ENCODE measurements around the gene KCTD17. TPM values are rescaled to one million over a fixed set of nuclear protein-coding genes. Genes with fewer than 3 reads are reported as not detected.

The KCTD17 gene
- total RNA-seq, 1 experiment from 2014 or later: 19.8 TPM

DNA sequence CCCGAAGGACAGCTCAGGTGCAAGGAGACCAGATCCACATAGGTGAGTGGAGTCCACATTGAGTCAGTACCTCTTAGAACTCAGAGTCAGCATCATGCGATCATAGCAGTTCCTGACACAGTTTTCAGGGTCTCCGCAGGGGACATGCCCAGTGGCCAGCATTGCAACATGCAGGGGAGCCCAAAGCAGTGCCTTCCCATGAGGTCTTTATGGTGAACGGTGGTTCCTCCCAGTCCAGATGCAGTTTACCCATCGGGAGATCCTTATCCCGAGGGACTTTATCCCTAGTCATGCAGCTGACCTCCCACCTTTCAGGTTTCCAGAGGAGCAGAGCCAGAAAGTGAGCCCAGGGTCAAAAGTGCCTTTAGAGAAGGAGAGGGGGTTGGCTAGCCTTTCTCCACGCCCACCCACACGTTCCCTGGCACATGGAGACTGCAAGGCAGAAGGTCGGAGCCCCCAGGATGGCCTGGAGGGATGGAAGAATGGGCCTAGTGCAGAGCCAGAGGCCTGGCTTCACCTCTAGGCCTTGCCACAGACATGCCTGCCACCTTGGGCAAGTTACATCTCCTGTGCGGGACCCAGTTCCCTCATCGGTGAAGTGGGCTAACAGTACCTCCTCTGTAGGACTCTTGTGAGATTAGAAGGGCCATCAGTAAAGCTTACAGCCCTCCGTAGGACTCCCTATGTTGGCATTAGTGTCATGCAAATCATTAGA, 6.4 kb downstream of the KCTD17 start:
- Mint-ChIP-seq H3K27me3 (ENCODE audit: unreplicated experiment) (no peaks in the 10 kb centered on the region), H3K4me3 (ENCODE audit: low read depth, unreplicated experiment) (no peak overlapping the region), H3K27ac (ENCODE audit: unreplicated experiment) (no peak overlapping the region), H3K4me1 (ENCODE audit: low read depth, unreplicated experiment) (peaks cover 5% of the 10 kb centered on the region), H3K36me3 (ENCODE audit: insufficient read depth, unreplicated experiment) (no peaks in the 10 kb centered on the region), H3K9me3 (ENCODE audit: low read depth, unreplicated experiment) (no peaks in the 10 kb centered on the region)
- intact Hi-C loops (cut with micrococcal nuclease; ENCODE audit: unreplicated experiment): no loop called here
- DNase-seq: no peak
- no peak for TF ChIP-seq CTCF (IDR thresholded peaks at IDR 0.05; ENCODE audit: unreplicated experiment)
- CTCF ChIA-PET: no interaction called here
- no TSS peak for BruUV-seq (replicated peaks)

DNA sequence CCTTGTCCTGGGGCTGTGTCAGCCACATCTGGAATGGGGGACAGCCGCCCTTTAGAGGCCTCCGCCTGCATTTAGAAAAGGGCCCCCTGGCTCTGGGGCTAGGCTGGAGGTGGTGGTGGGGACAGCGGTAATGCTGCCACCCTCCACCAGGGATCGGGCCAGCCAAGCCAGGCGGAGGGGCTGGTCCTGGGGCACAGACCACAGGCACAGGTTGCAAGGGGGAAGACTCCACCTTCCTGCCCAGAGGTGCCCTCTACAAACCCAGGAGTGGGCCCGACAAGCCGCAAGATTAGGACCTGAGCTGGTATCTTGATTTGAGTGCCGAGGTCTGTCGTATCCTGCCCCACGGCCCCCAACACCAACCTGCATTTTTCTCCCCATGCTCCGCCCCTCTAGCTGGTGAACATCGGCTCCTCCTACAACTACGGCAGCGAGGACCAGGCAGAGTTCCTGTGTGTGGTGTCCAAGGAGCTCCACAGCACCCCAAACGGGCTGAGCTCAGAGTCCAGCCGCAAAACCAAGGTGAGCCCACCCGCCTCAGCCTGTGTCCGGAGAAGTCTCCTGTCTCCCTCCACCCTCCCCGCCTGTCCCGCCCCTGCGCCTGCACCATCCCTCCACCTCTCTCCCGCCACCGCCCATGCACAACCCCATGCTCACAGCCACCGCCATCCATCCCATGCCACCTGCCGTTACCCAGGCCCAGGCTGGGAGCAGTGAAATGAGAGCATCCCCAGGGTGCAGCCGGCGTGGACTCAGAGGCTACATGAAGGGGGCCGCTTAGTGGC, 7.6 kb downstream of the KCTD17 start:
- no peaks in the 10 kb centered on the region for H3K36me3 Mint-ChIP-seq (ENCODE audit: insufficient read depth, unreplicated experiment)

GRCh38 chr22:37059876-37060449, 8.4 kb downstream of the KCTD17 start:
- Mint-ChIP-seq H3K4me3 (ENCODE audit: low read depth, unreplicated experiment) (no peak overlapping the region), H3K27ac (ENCODE audit: unreplicated experiment) (no peak overlapping the region), H3K4me1 (ENCODE audit: low read depth, unreplicated experiment) (peaks cover 25% of the 10 kb centered on the region), H3K9me3 (ENCODE audit: low read depth, unreplicated experiment) (no peaks in the 10 kb centered on the region), H3K27me3 (ENCODE audit: unreplicated experiment) (peaks cover 8% of the 10 kb centered on the region), H3K36me3 (ENCODE audit: insufficient read depth, unreplicated experiment) (no peaks in the 10 kb centered on the region)
- DNase-seq: no peak
- no peak for TF ChIP-seq CTCF (IDR thresholded peaks at IDR 0.05; ENCODE audit: unreplicated experiment)
- no TSS peak for BruUV-seq (replicated peaks)
- intact Hi-C loops (cut with micrococcal nuclease; ENCODE audit: unreplicated experiment): no loop called here
- CTCF ChIA-PET: no interaction called here

More for the DNA sequence above, 7.6 kb downstream of the KCTD17 start:
- Mint-ChIP-seq H3K9me3 (ENCODE audit: low read depth, unreplicated experiment) (no peaks in the 10 kb centered on the region), H3K4me3 (ENCODE audit: low read depth, unreplicated experiment) (no peak overlapping the region), H3K27me3 (ENCODE audit: unreplicated experiment) (no peaks in the 10 kb centered on the region), H3K27ac (ENCODE audit: unreplicated experiment) (no peak overlapping the region), H3K4me1 (ENCODE audit: low read depth, unreplicated experiment) (peaks cover 16% of the 10 kb centered on the region)
- BruUV-seq (replicated peaks): no TSS peak
- CTCF ChIA-PET: no interaction called here
- intact Hi-C loops (cut with micrococcal nuclease; ENCODE audit: unreplicated experiment): no loop called here
- no peak for DNase-seq
- TF ChIP-seq CTCF (IDR thresholded peaks at IDR 0.05; ENCODE audit: unreplicated experiment): no peak

DNA sequence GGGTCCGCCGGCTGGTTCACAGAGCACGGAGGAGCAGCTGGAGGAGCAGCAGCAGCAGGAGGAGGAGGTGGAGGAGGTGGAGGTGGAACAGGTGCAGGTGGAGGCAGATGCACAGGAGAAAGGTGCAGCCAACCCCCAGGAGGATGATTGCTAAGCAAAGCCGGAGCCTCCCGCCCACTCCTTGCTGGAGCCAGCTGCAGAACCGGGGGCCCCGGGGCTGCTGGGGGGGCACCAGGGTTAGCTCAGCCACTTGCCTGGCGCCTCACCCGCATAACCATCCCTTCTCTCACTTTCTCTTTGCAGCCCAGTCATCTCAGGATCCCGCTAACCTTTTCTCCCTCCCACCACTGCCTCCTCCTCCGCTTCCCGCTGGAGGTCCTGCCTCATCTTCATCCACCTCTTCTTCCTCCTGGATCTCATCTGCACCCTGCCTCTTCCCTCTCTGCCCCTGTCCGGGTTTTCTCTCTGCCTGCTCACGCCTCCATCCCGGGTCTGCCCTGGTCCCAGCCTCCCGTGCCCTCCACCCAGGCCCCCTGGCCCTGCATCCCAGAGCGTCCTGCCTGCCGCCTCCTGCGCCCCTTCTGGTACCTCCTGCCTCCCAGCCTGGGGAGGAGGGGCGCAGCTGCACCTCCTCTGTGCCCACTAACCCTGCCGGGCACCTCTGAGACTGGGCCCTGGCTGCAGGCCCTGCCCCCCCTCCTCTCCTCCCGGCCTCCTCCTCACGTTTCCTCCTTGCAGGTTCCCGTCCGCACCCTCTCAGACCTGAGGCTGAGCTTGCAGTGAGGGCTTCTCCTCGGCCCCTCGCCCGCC, 9.5 kb downstream of the KCTD17 start:
- no peaks in the 10 kb centered on the region for H3K36me3 Mint-ChIP-seq (ENCODE audit: insufficient read depth, unreplicated experiment)
- intact Hi-C loops (cut with micrococcal nuclease; ENCODE audit: unreplicated experiment): no loop called here
- peaks cover 30% of the 10 kb centered on the region for H3K4me1 Mint-ChIP-seq (ENCODE audit: low read depth, unreplicated experiment)
- CTCF ChIA-PET: no interaction called here
- no peak for DNase-seq
- H3K27me3 Mint-ChIP-seq (ENCODE audit: unreplicated experiment): peaks cover 10% of the 10 kb centered on the region
- H3K9me3 Mint-ChIP-seq (ENCODE audit: low read depth, unreplicated experiment): no peaks in the 10 kb centered on the region
- no peak overlapping the region for H3K4me3 Mint-ChIP-seq (ENCODE audit: low read depth, unreplicated experiment)
- TF ChIP-seq CTCF (IDR thresholded peaks at IDR 0.05; ENCODE audit: unreplicated experiment): no peak
- no TSS peak for BruUV-seq (replicated peaks)
- H3K27ac Mint-ChIP-seq (ENCODE audit: unreplicated experiment): no peak overlapping the region

Measured in Calu3 (cell line).